Mammary epithelial cell (primary cell): Measurements from ENCODE around the gene TSHZ3.

ENCODE experiments used
- CTCF ChIP-seq, 2 donors: IDR thresholded peaks in 1 of 2; conservative IDR thresholded peaks in 1 of 2; 2 replicates each; pipeline ENCODE4 v1.5.1; 2011 to 2012; ENCODE audit warnings: inconsistent platforms in 2 of 2, low read length in 2 of 2, mild to moderate bottlenecking in 2 of 2, control low read depth in 1 of 2, low read depth in 1 of 2; ENCODE audit not compliant: insufficient read depth in 1 of 2; ENCODE audit errors: extremely low read depth in 1 of 2
- EZH2 ChIP-seq: IDR thresholded peaks from 2 replicates; pipeline ENCODE4 v1.6.1; 2012; ENCODE audit warnings: low read length, inconsistent platforms, borderline replicate concordance

GRCh38 chr19:31354316-31354715 lies 5.1 kb upstream of the TSHZ3 start:
- no peak for TF ChIP-seq EZH2
- no peak for TF ChIP-seq CTCF (conservative IDR thresholded peaks at IDR 0.05 in 1 of 2, IDR thresholded peaks at IDR 0.05 in 1 of 2; ENCODE audit: extremely low read depth in 1 of 2, insufficient read depth in 1 of 2, low read depth in 1 of 2, low read length in 2 of 2)
